Measurements from ENCODE around the gene SMYD3. TPM values are rescaled to one million over a fixed set of nuclear protein-coding genes. Genes with fewer than 3 reads are reported as not detected.
"Not testable (repeated sequence)": the region's sequence is repeated elsewhere in the genome, so short reads cannot be mapped to it uniquely, and the experiment has no call there.

SMYD3 gene
- total and polyA plus RNA-seq, 10 donors: 12.5 to 33.1 (median 21.0) TPM

- Histone ChIP-seq H3K27me3 (replicated peaks in 1 of 7) (no peaks in the 10 kb centered on the region), H3K4me1 (no peaks in the 10 kb centered on the region), H3K27ac (no peak overlapping the region), H3K36me3 (no peaks in the 10 kb centered on the region), H3K9me3 (peaks cover 0 to 16% (median 8%) of the 10 kb centered on the region in 8 donors), H3K4me3 (no peak overlapping the region)
- DNase-seq: no peak
- intact Hi-C loops (cut with DNase I; ENCODE audit: low total_unique reads): no loop called here
- WGBS, 5 donors: 69 to 83% (median 78%) methylated on average over 9 of the region's 9 CpGs
- TF ChIP-seq POLR2A (IDR thresholded peaks at IDR 0.05): no peak
- no peak for TF ChIP-seq CTCF (IDR thresholded peaks at IDR 0.05 in 8 of 11, conservative IDR thresholded peaks at IDR 0.05 in 3 of 11)
- TF ChIP-seq POLR2AphosphoS5 (IDR thresholded peaks at IDR 0.05): no peak
Observed at GRCh38 chr1:246078126-246078887, 428.8 kb downstream of the SMYD3 start.

- Histone ChIP-seq H3K4me1 (no peaks in the 10 kb centered on the region), H3K27me3 (replicated peaks in 1 of 7) (no peaks in the 10 kb centered on the region), H3K36me3 (no peaks in the 10 kb centered on the region), H3K9me3 (peaks cover 0 to 8% (median 6%) of the 10 kb centered on the region in 8 donors), H3K27ac (no peak overlapping the region), H3K4me3 (no peak overlapping the region)
- 56 to 84% (median 80%) methylated on average over 1 of the region's 1 CpG for WGBS, 5 donors
- no peak for TF ChIP-seq CTCF (IDR thresholded peaks at IDR 0.05 in 8 of 11, conservative IDR thresholded peaks at IDR 0.05 in 3 of 11)
- TF ChIP-seq POLR2AphosphoS5 (IDR thresholded peaks at IDR 0.05): no peak
- no peak for TF ChIP-seq POLR2A (IDR thresholded peaks at IDR 0.05)
- intact Hi-C loops (cut with DNase I; ENCODE audit: low total_unique reads): no loop called here
- no peak for DNase-seq
Observed at GRCh38 chr1:246077476-246077875, 429.6 kb downstream of the SMYD3 start.

DNA sequence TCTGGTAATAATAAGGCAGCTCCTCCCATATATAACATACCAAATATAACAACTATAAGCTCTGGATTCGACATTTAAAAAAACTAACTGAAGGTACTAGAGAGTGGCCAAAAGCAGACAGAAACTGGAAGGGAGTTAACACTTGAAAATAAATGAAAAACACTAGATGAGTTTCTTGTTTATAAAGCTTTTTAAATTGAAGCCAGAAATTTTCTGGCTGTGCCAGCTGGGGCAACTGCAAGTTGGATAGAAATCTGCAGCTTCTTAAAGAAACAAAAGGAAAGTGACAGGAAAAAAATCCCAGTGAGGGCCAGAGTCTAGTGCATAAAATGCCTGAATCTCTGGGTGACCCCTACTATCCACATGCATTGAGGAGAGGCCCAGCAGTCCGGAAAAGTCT lies 432.7 kb downstream of the SMYD3 start:
- DNase-seq: no peak
- Histone ChIP-seq H3K4me3 (no peak overlapping the region), H3K27ac (no peak overlapping the region), H3K27me3 (replicated peaks in 1 of 7) (no peaks in the 10 kb centered on the region), H3K9me3 (no peaks in the 10 kb centered on the region), H3K36me3 (no peaks in the 10 kb centered on the region), H3K4me1 (no peaks in the 10 kb centered on the region)
- 91 to 94% (median 93%) methylated on average over 2 of the region's 2 CpGs for WGBS, 5 donors
- intact Hi-C loops (cut with DNase I; ENCODE audit: low total_unique reads): no loop called here
- TF ChIP-seq CTCF (IDR thresholded peaks at IDR 0.05 in 8 of 11, conservative IDR thresholded peaks at IDR 0.05 in 3 of 11): no peak
- TF ChIP-seq POLR2AphosphoS5 (IDR thresholded peaks at IDR 0.05): no peak
- no peak for TF ChIP-seq POLR2A (IDR thresholded peaks at IDR 0.05)

- Histone ChIP-seq H3K9me3 (no peaks in the 10 kb centered on the region), H3K4me3 (no peak overlapping the region), H3K36me3 (no peaks in the 10 kb centered on the region), H3K27ac (no peak overlapping the region), H3K27me3 (replicated peaks in 1 of 7) (no peaks in the 10 kb centered on the region), H3K4me1 (peaks cover 0 to 4% (median 0%) of the 10 kb centered on the region in 6 donors)
- WGBS, 5 donors: 90 to 97% (median 95%) methylated on average over 5 of the region's 5 CpGs
- no peak for TF ChIP-seq POLR2AphosphoS5 (IDR thresholded peaks at IDR 0.05)
- no peak for TF ChIP-seq CTCF (IDR thresholded peaks at IDR 0.05 in 8 of 11, conservative IDR thresholded peaks at IDR 0.05 in 3 of 11)
- TF ChIP-seq POLR2A (IDR thresholded peaks at IDR 0.05): no peak
- no peak for DNase-seq
- intact Hi-C loops (cut with DNase I; ENCODE audit: low total_unique reads): no loop called here
Observed at GRCh38 chr1:246072456-246072955, 434.6 kb downstream of the SMYD3 start.

DNA sequence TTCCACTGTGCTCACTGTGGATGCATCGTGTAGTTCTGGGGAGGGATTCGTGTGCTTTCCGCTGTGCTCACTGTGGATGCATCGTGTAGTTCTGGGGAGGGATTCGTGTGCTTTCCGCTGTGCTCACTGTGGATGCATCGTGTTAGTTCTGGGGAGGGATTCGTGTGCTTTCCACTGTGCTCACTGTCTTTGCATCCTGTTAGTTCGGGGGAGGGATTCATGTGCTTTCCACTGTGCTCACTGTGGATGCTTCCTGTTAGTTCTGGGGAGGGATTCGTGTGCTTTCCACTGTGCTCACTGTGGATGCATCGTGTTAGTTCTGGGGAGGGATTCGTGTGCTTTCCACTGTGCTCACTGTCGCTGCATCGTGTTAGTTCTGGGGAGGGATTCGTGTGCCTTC lies 435.1 kb downstream of the SMYD3 start:
- intact Hi-C loops (cut with DNase I; ENCODE audit: low total_unique reads); H3K4me3 ChIP-seq; H3K4me1 ChIP-seq; H3K27me3 ChIP-seq (replicated peaks in 1 of 7); H3K27ac ChIP-seq; H3K36me3 ChIP-seq; H3K9me3 ChIP-seq; DNase-seq: not testable (repeated sequence)
- 62 to 75% (median 72%) methylated on average over 10 to 15 of the region's 15 CpGs for WGBS, 5 donors

- H3K4me3 ChIP-seq; H3K27ac ChIP-seq; H3K27me3 ChIP-seq (replicated peaks in 1 of 7); DNase-seq; intact Hi-C loops (cut with DNase I; ENCODE audit: low total_unique reads); H3K4me1 ChIP-seq; H3K9me3 ChIP-seq; H3K36me3 ChIP-seq: not testable (repeated sequence)
- 62 to 73% (median 64%) methylated on average over 11 of the region's 11 CpGs for WGBS, 5 donors
Observed at GRCh38 chr1:246071561-246071960, 435.5 kb downstream of the SMYD3 start.

All from spleen (tissue), 11 donors.